Measurements from ENCODE around the gene PEX14. TPM values are rescaled to one million over a fixed set of nuclear protein-coding genes. Genes with fewer than 3 reads are reported as not detected.

Gene PEX14
- total RNA-seq, 4 donors from 2014 or later = 8.1 to 17.8 (median 15.8) TPM

GRCh38 chr1:10489291-10490055 is 14.7 kb downstream of the PEX14 start:
- Histone ChIP-seq H3K36me3 (no peaks in the 10 kb centered on the region), H3K9me3 (no peaks in the 10 kb centered on the region), H3K4me3 (no peak overlapping the region), H3K4me1 (peaks cover 3 to 7% of the 10 kb centered on the region in 2 donors), H3K27ac (no peak overlapping the region), H3K27me3 (no peaks in the 10 kb centered on the region)
- TF ChIP-seq, protein P1, sequence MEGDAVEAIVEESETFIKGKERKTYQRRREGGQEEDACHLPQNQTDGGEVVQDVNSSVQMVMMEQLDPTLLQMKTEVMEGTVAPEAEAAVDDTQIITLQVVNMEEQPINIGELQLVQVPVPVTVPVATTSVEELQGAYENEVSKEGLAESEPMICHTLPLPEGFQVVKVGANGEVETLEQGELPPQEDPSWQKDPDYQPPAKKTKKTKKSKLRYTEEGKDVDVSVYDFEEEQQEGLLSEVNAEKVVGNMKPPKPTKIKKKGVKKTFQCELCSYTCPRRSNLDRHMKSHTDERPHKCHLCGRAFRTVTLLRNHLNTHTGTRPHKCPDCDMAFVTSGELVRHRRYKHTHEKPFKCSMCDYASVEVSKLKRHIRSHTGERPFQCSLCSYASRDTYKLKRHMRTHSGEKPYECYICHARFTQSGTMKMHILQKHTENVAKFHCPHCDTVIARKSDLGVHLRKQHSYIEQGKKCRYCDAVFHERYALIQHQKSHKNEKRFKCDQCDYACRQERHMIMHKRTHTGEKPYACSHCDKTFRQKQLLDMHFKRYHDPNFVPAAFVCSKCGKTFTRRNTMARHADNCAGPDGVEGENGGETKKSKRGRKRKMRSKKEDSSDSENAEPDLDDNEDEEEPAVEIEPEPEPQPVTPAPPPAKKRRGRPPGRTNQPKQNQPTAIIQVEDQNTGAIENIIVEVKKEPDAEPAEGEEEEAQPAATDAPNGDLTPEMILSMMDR (IDR thresholded peaks at IDR 0.05 in 4 of 5, conservative IDR thresholded peaks at IDR 0.05 in 1 of 5) = no peak
- TF ChIP-seq POLR2A (IDR thresholded peaks at IDR 0.05) = no peak
- no peak for ATAC-seq
- in situ Hi-C loops (cut with MboI; ENCODE audit: low sequenced_read_pairs in 4 of 4) = loop anchor here in 2 of 4 donors (5.0 to 10.0 kb wide), 2 partner anchors 62 to 385 kb away; no protein-coding TSS in a partner anchor
- DNase-seq = no peak
- intact Hi-C loops (cut with DNase I; ENCODE audit: low total_unique reads) = loop anchor here (10.0 kb wide), 1 partner anchor 115 kb away; no protein-coding TSS in a partner anchor

DNA sequence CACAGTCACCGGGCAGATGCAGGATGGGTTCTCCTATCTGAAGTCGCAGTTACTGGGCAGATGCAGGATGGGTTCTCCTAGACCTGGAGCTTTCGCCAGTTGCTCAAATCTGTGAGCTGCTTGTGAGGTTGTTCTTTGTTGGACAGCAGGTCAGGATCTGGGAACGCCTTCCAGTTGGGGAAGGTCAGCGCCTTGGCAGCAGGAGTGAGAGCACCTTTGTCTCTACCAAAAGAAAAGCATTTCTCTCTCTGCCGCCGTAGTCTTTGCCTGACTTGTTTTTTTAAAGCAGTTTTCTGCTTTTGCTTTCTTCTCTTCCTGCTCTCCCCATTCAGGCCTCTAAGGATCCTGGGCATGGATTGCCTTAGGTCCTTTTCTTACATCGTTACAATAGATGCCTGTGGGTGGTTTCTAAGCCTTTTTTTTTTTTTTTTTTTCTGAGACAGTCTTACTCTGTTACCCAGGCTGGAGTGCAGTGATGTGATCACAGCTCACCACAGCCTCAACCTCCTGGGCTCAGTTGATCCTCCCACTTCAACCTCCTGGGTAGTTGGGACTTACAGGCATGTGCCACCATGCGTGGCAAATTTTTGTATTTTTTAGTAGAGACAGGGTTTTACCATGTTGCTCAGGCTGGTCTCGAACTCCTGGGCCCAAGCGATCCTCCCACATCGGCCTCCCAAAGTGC is 15.7 kb downstream of the PEX14 start:
- TF ChIP-seq, protein P1 (IDR thresholded peaks at IDR 0.05 in 4 of 5, conservative IDR thresholded peaks at IDR 0.05 in 1 of 5) = no peak
- no peak for TF ChIP-seq POLR2A (IDR thresholded peaks at IDR 0.05)
- Histone ChIP-seq H3K4me1 (peaks cover 12 to 15% of the 10 kb centered on the region in 2 donors), H3K27me3 (no peaks in the 10 kb centered on the region), H3K27ac (no peak overlapping the region), H3K36me3 (no peaks in the 10 kb centered on the region), H3K4me3 (no peak overlapping the region), H3K9me3 (no peaks in the 10 kb centered on the region)
- in situ Hi-C loops (cut with MboI; ENCODE audit: low sequenced_read_pairs in 4 of 4) (loop anchor here in 2 of 4 donors (5.0 to 10.0 kb wide), 2 partner anchors 63 to 384 kb away; no protein-coding TSS in a partner anchor), intact Hi-C loops (cut with DNase I; ENCODE audit: low total_unique reads) (loop anchor here (10.0 kb wide), 1 partner anchor 116 kb away; no protein-coding TSS in a partner anchor)
- ATAC-seq = no peak
- DNase-seq = no peak

- no peak overlapping the region for H3K4me3 ChIP-seq
- no peak overlapping the region for H3K27ac ChIP-seq
- peaks cover 20 to 22% of the 10 kb centered on the region in 2 donors for H3K4me1 ChIP-seq
- no peaks in the 10 kb centered on the region for H3K27me3 ChIP-seq
- TF ChIP-seq POLR2A (IDR thresholded peaks at IDR 0.05) = no peak
- TF ChIP-seq, protein P1 (IDR thresholded peaks at IDR 0.05 in 4 of 5, conservative IDR thresholded peaks at IDR 0.05 in 1 of 5) = no peak
- H3K9me3 ChIP-seq = no peaks in the 10 kb centered on the region
- DNase-seq = no peak
- ATAC-seq = no peak
- no peaks in the 10 kb centered on the region for H3K36me3 ChIP-seq
- in situ Hi-C loops (cut with MboI; ENCODE audit: low sequenced_read_pairs in 4 of 4) = loop anchor here in 2 of 4 donors (5.0 to 10.0 kb wide), 2 partner anchors 67 to 380 kb away; no protein-coding TSS in a partner anchor
- intact Hi-C loops (cut with DNase I; ENCODE audit: low total_unique reads) = loop anchor here (1.0 to 10.0 kb wide), 2 partner anchors 66 to 120 kb away; no protein-coding TSS in a partner anchor
These were observed 19.6 kb downstream of the PEX14 start for GRCh38 chr1:10494418-10494753.

- Histone ChIP-seq H3K4me1 (peaks cover 20 to 22% of the 10 kb centered on the region in 2 donors), H3K4me3 (peak overlapping the region in 1 of 4 donors; percentile 2), H3K27ac (peak overlapping the region; percentile 56 to 78 (median 66)), H3K36me3 (no peaks in the 10 kb centered on the region), H3K9me3 (no peaks in the 10 kb centered on the region), H3K27me3 (no peaks in the 10 kb centered on the region)
- in situ Hi-C loops (cut with MboI; ENCODE audit: low sequenced_read_pairs in 4 of 4) (loop anchor here in 2 of 4 donors (5.0 to 10.0 kb wide), 2 partner anchors 68 to 380 kb away; no protein-coding TSS in a partner anchor), intact Hi-C loops (cut with DNase I; ENCODE audit: low total_unique reads) (loop anchor here (1.0 to 10.0 kb wide), 3 partner anchors 33 to 120 kb away; no protein-coding TSS in a partner anchor)
- TF ChIP-seq POLR2A (IDR thresholded peaks at IDR 0.05) = no peak
- TF ChIP-seq, protein P1 (IDR thresholded peaks at IDR 0.05 in 4 of 5, conservative IDR thresholded peaks at IDR 0.05 in 1 of 5) = peak; percentile 70 to 89 (median 86)
- peak; percentile 87 to 93 for ATAC-seq
- DNase-seq = peak; percentile 31 to 48
These were observed 20.2 kb downstream of the PEX14 start for GRCh38 chr1:10494754-10495474.
